HG02840 (cell line): ENCODE measurements around the gene GBA3.

Experiments
- ATAC-seq: cut with Tn5 transposase; IDR thresholded peaks from one replicate; pipeline ENCODE4 v1.9.1; 2021; ENCODE audit warnings: mild to moderate bottlenecking, moderate library complexity, moderate number of reproducible peaks; ENCODE audit not compliant: unreplicated experiment, low FRiP score

The GBA3 gene

DNA sequence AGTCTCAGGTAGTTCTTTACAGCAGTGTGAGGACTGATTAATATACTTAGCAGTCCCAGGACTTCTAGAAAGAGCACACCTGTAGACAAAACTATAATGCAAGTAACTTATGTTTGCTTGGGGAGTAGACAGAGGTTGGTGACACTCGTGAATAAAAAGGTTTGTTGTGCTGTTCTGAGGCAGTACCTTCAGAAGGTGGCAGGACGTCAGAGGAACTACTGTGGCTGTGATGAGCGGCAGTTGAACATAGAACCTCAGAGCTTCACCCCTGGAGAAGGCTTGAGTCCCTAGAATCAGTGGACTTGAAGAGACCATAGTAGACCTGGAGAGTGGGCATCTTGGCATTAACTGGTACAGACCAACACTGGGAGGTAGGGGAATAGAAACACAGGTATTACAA is 3.3 kb upstream of the GBA3 start:
- no peak for ATAC-seq

DNA sequence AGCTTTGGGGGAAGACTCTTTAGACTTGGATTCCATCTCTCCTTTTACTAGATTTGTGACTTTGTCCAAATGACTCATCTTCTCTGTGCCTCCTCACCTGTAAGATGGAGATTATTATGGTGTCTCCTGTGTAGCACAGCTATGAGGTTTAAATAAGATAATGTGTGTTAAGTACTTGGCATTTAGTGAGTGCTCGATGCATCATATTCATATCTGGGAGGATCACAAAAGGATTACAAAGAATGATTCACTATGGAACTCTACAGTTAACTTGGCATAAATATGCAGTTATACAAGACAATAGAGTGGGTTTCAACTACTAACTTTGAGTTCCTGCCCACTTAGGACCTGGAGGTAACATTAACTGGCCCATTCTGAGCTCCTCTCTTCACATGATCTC is 2.3 kb downstream of the GBA3 start:
- ATAC-seq: no peak

DNA sequence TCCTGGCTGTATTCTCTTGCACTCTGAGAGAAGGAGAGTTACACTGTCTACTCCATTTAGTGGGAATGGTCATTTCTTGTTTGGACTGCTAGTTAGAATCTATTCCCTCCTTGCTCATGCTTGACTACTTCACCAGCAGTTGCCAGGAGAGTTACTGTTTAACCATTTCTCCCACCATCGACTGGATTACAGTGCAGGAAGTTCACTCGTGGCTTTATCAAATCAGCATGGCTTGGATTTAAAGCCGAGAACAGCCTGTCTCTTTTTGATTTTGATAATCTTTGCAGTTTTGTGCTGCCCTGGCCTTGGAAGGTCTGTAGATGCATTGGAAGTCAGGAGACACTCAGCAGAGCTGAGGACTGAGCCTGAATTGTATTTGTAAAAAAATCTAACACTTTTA is 3.2 kb downstream of the GBA3 start:
- ATAC-seq: no peak

- no peak for ATAC-seq
These were observed 11.2 kb downstream of the GBA3 start for GRCh38 chr4:22703912-22704311.

GRCh38 chr4:22707390-22707789 is 14.7 kb downstream of the GBA3 start:
- no peak for ATAC-seq

- no peak for ATAC-seq
These were observed 16.2 kb downstream of the GBA3 start for GRCh38 chr4:22708961-22709360.

- ATAC-seq: no peak
These were observed 19.4 kb downstream of the GBA3 start for GRCh38 chr4:22712105-22712504.

DNA sequence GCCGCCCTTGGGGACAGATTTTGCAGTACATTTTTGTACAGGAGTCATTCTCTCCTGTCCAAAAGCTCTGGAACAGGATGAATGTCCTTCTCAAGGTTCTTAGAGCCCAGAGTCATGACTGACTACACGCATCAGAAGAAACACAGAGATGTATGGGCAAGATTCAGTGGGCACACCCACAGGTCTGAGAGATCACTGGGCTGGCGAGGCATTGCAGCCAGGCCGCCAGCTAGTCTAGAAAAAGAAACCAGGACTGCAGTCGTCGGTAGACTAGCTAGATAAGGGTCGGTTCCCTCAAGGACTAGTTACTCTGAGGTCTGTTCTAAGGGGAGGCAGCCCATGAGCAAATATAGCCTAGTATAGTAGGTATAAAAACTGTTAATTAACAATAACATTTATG is 19.8 kb downstream of the GBA3 start:
- ATAC-seq: no peak

DNA sequence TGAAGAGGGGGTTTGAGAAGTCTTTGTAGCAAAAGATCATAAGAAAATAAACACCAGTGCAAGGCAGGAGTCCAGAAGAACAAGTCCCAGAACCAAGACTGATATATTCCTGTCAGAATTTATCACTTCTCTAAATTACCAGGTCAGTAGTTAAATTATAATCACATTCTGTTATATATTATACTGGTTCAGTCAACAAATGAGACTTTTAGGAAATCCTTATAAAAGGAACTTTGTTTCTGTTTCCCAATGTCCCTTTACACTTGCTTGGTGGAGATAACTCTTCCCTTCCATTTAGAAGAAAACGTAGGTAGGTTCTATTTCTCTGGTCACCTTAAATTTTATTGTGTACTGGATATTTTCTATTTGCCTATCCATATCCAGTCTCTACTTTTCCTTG is 21.1 kb downstream of the GBA3 start:
- ATAC-seq: no peak

DNA sequence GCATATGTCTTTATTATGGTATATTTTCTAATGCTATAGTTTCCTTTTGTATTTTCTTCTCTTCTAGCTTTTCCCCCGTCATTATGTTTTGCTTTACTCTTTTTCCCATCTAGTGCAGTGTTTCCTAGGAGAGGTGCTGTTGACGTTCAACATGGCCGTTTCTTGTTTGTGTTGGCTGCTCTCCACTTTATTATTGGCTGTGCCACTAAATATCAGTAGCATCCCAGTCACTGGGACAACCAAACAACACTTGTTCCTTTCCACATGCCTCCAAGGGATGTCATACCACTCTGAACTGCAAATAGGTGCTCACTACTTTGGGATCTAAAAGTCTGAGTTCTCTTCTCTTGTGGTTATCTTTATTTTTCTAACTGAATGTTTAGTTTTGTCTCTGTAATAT is 26.5 kb downstream of the GBA3 start:
- no peak for ATAC-seq

DNA sequence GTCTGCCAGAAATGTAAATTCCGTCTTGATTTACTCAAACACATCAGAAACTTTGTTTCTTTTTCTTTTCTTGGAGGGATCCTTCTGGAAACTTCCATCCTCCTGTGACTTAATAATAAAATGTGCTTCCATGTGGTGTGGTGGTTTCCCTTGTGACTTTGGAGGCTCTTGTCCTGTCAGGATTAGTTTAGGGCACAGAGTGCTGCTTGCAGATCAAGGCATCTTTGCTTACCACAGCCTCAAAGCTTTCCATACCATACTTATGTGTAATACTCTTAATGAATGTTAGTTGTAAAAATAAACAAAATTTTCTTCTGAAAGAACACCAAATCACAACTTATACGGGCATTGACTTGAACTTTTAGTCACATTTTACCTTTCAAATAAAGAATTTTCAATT is 27.4 kb downstream of the GBA3 start:
- ATAC-seq: no peak

- no peak for ATAC-seq
These were observed 28.5 kb downstream of the GBA3 start for GRCh38 chr4:22721204-22721603.

DNA sequence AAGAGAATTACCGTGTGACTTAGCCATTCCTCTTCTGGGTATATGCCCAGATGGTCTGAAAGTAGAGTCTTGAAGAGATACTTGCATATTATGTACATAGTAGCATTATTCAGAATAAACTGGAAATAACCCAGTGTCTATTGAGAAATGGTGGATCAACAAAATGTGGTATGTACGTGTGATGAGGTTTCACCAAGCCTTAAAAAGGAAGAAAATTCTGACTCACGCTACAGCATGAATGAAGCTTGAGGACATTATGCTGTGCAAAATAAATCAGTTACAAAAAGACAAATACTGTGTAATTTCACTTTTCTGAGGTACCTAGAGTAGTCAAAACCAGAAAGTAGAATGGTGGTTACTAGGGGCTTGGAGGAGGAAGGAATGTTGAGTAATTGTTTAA is 37.3 kb downstream of the GBA3 start:
- no peak for ATAC-seq

DNA sequence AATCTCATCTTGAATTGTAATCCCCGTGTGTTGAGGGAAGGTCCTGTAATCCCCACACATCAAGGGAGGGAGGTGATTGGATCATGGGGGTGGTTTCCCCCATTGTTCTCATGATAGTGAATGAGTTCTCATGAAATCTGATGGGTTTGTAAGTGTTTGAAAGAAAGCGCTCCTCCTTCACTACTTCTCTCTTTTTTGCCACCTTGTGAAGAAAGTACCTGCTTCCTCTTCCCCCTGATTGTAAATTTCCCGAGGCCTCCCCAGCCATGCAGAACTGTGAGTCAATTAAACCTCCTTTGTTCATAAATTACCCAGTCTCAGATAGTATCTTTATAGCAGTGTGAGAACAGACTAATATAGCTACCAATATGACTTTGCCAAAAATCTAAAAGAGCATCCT is 41.1 kb downstream of the GBA3 start:
- no peak for ATAC-seq

- no peak for ATAC-seq
These were observed 44.2 kb downstream of the GBA3 start for GRCh38 chr4:22736912-22737311.

GRCh38 chr4:22739968-22740367 is 47.2 kb downstream of the GBA3 start:
- no peak for ATAC-seq

DNA sequence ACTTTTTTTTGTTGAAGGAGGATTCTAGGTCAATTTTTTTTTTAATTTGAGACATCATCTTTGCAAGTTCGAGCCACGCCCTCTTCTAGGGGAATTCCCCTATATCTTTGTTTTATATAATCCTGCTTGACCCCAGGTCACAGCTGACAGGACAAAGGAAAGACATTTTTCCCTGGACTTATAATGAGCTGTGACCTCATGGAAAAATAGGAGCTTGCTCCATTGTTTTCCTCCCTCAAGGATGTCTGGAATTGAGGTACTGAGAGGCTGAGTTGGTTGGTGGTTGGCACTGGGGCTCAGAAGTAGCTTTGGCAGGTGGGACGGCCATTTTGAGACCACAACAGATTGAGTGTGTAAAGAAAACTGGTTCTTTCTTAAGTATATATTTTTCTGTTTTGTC is 49.0 kb downstream of the GBA3 start:
- ATAC-seq: no peak

GRCh38 chr4:22743290-22743689 is 50.6 kb downstream of the GBA3 start:
- no peak for ATAC-seq

GRCh38 chr4:22744478-22745062 is 51.8 kb downstream of the GBA3 start:
- ATAC-seq: no peak

DNA sequence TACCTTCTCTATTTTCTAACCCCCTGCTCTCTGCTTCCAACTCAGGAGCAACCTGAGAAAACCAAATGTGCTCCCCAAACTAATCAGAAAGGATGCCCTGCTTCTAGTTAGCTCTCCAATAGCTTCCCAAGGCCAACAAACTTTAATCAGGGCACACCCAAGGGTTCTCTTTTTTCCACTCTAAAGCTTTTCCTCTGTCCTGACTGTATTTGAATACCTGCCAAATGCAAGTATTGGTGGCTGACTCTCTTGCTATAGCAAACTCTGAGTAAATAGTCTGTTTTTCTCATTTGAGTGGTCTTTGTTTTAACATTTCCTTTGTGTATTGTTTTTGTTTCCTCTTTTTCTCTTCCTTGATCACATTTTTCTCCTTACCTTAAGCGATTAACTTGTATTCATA is 52.5 kb downstream of the GBA3 start:
- no peak for ATAC-seq

GRCh38 chr4:22754116-22754515 is 61.4 kb downstream of the GBA3 start:
- ATAC-seq: no peak

- no peak for ATAC-seq
These were observed 69.8 kb downstream of the GBA3 start for GRCh38 chr4:22762548-22762947.

- ATAC-seq: no peak
These were observed 71.4 kb downstream of the GBA3 start for GRCh38 chr4:22764183-22764582.
